HepG2 (cell line): Measurements from ENCODE around the gene NFKB1. TPM values are rescaled to one million over a fixed set of nuclear protein-coding genes. Genes with fewer than 3 reads are reported as not detected.

Experiments
- ATAC-seq: fragments of 200-7000 bp; cut with Tn5 transposase; 3 replicates; pipeline ENCODE4 v1.9.1; 2020; ENCODE audit warnings: mild to moderate bottlenecking, moderate library complexity
- BruUV-seq: library from RNA; stranded (reverse); fragments of 400-500 nt; replicated peaks from 2 replicates; lab custom pipeline; 2021; lab: Mats Ljungman, UMichigan
- CTCF ChIA-PET: fragments of 300-600 bp; formaldehyde crosslinking; extraction: SDS; loops from one replicate; lab custom pipeline; 2021; ENCODE audit warnings: low total read pairs, inconsistent platforms, low intra/inter-chr PET ratio; lab: Yijun Ruan, JAX
- POLR2A ChIA-PET: fragments of 350-600 bp; sonication (Branson Sonifier 250); formaldehyde crosslinking; loops from one replicate; lab custom pipeline; 2020; ENCODE audit warnings: antibody characterized with exemption, inconsistent platforms; lab: Yijun Ruan, JAX
- DNase-seq: peaks from one replicate; pipeline ENCODE4 v3.0.0-alpha.2; 2015; ENCODE audit warnings: low spot score
- FAIRE-seq: peaks from 3 replicates; lab custom pipeline; 2011; peaks lifted over from hg19 to GRCh38; lab: Jason Lieb, UNC
- H2AFZ ChIP-seq: one replicate; pipeline ENCODE4 v1.6.1; 2011; ENCODE audit warnings: low read length, inconsistent platforms
- H3K27ac ChIP-seq: fragments of 300-600 bp; 3 replicates; pipeline ENCODE4 v1.8.0; 2011; ENCODE audit warnings: mixed run types, mild to moderate bottlenecking, mixed read lengths, low read length, inconsistent platforms; ENCODE audit not compliant: insufficient read depth; ENCODE audit errors: extremely low read length
- H3K27me3 ChIP-seq, 2 experiments: fragments of 200-600 bp in 1 of 2; 2 replicates in 1 of 2; 3 replicates in 1 of 2; pipeline versions ENCODE4 v1.6.0 to v1.8.0; 2011; ENCODE audit warnings: low read length in 2 of 2, mild to moderate bottlenecking in 2 of 2, moderate library complexity in 2 of 2, inconsistent platforms in 1 of 2; ENCODE audit not compliant: insufficient read depth in 2 of 2, control insufficient read depth in 1 of 2
- H3K36me3 ChIP-seq, 2 experiments: fragments of 200-600 bp in 1 of 2; replicated peaks in 1 of 2; 2 replicates in 1 of 2; 3 replicates in 1 of 2; pipeline versions ENCODE4 v1.5.1 to v1.8.0; 2011; ENCODE audit warnings: low read length in 2 of 2, inconsistent platforms in 1 of 2; ENCODE audit not compliant: insufficient read depth in 2 of 2, control insufficient read depth in 1 of 2
- H3K4me1 ChIP-seq: 2 replicates; pipeline ENCODE4 v1.5.1; 2012; ENCODE audit warnings: low read length, inconsistent platforms; ENCODE audit not compliant: insufficient read depth
- H3K4me2 ChIP-seq: 2 replicates; pipeline ENCODE4 v1.6.0; 2011; ENCODE audit warnings: low read depth, low read length, inconsistent platforms
- H3K4me3 ChIP-seq, 3 experiments: fragments of 200-600 bp in 1 of 3; sonication (generic), shearing (Covaris generic) in 1 of 3; replicated peaks in 1 of 3; 2 replicates each; pipeline ENCODE4 v1.5.1; 2011 to 2016; ENCODE audit warnings: low read length in 3 of 3, inconsistent platforms in 2 of 3, low read depth in 2 of 3, mild to moderate bottlenecking in 2 of 3, control low read depth in 1 of 3, mixed read lengths in 1 of 3; ENCODE audit not compliant: insufficient read depth in 1 of 3
- H3K79me2 ChIP-seq: one replicate; pipeline ENCODE4 v1.6.1; 2011; ENCODE audit warnings: low read length, inconsistent platforms; ENCODE audit not compliant: insufficient read depth
- H3K9ac ChIP-seq: 2 replicates; pipeline ENCODE4 v1.6.0; 2011; ENCODE audit warnings: mild to moderate bottlenecking, low read depth, low read length, inconsistent platforms; ENCODE audit not compliant: insufficient read depth
- H3K9me3 ChIP-seq: 2 replicates; pipeline ENCODE4 v1.5.1; 2012; ENCODE audit warnings: mild to moderate bottlenecking, low read length
- H4K20me1 ChIP-seq: 2 replicates; pipeline ENCODE4 v1.6.0; 2011; ENCODE audit warnings: inconsistent platforms, mild to moderate bottlenecking, low read length, moderate library complexity; ENCODE audit not compliant: insufficient read depth
- GTF2F1 ChIP-seq: fragments of 150-350 bp; IDR thresholded peaks from 2 replicates; pipeline ENCODE4 v1.6.1; 2014; ENCODE audit warnings: low read length
- HOXA5 ChIP-seq: sonication (generic); formaldehyde crosslinking; IDR thresholded peaks from 2 replicates; pipeline ENCODE4 v1.4.0; 2020; ENCODE audit warnings: missing genetic modification reagents
- MEIS2 ChIP-seq: sonication (generic); formaldehyde crosslinking; IDR thresholded peaks from 2 replicates; pipeline ENCODE4 v1.9.0; 2021; ENCODE audit warnings: mild to moderate bottlenecking, missing genetic modification reagents
- RCOR2 ChIP-seq: IDR thresholded peaks from 2 replicates; pipeline ENCODE4 v1.6.1; 2016; ENCODE audit warnings: missing biosample characterization, missing genetic modification reagents
- TARDBP ChIP-seq: sonication (generic); formaldehyde crosslinking; IDR thresholded peaks from 2 replicates; pipeline ENCODE4 v1.8.0; 2022; ENCODE audit warnings: mild to moderate bottlenecking, missing genetic modification reagents
- ZNF138 ChIP-seq: sonication (generic); formaldehyde crosslinking; IDR thresholded peaks from 2 replicates; pipeline ENCODE4 v1.5.0; 2020; ENCODE audit warnings: mild to moderate bottlenecking, low read depth, missing genetic modification reagents
- ZNF251 ChIP-seq: sonication (generic); formaldehyde crosslinking; IDR thresholded peaks from 2 replicates; pipeline ENCODE4 v1.9.0; 2021; ENCODE audit warnings: mild to moderate bottlenecking, missing genetic modification reagents
- ZNF432 ChIP-seq: sonication (generic); formaldehyde crosslinking; IDR thresholded peaks from 2 replicates; pipeline ENCODE4 v1.5.0; 2020; ENCODE audit warnings: missing genetic modification reagents, mild to moderate bottlenecking, borderline replicate concordance
- ZNF670 ChIP-seq: sonication (generic); formaldehyde crosslinking; IDR thresholded peaks from 2 replicates; pipeline ENCODE4 v1.8.0; 2022; ENCODE audit warnings: mild to moderate bottlenecking, missing genetic modification reagents, borderline replicate concordance
- ZNF761 ChIP-seq: sonication (generic); formaldehyde crosslinking; conservative IDR thresholded peaks from 2 replicates; pipeline ENCODE4 v1.4.0; 2020; ENCODE audit warnings: mild to moderate bottlenecking, missing genetic modification reagents
- WGBS: methylation state at CpG from one replicate; pipeline ENCODE4 v1.1.6; 2017; ENCODE audit warnings: low lambda C conversion rate; 5-methylcytosine and 5-hydroxymethylcytosine counted together
- in situ Hi-C: cut with HindIII; loops from 2 replicates; pipeline ENCODE4 v1.10.0; 2017; ENCODE audit warnings: low pct_unique_long_range_greater_than_20kb; ENCODE audit not compliant: extremely low pct_ligation_motif_present
- intact Hi-C: fragments of 100-400 bp; cut with micrococcal nuclease; formaldehyde crosslinking; loops from one replicate; pipeline ENCODE4 v1.10.0; 2022; ENCODE audit not compliant: unreplicated experiment
- polyA plus RNA-seq, 8 experiments: library from polyadenylated mRNA; depleted of rRNA in 3 of 8; stranded (reverse) in 7 of 8; unstranded in 1 of 8; fragments of >200 nt; fragmentation: Illumina TruSeq in 4 of 8; extraction: Trizol in 4 of 8; gene quantifications; 2 replicates each; pipeline versions ENCODE4 v1.2.1 to v1.2.3, GENCODE V29; 2011 to 2016; ENCODE audit warnings: low read depth in 4 of 8, missing spikeins in 1 of 8, mixed read lengths in 1 of 8; ENCODE audit not compliant: insufficient read depth in 1 of 8
- total RNA-seq, 5 experiments: library from RNA; depleted of rRNA; stranded (reverse); fragments of >200 nt; fragmentation: Illumina TruSeq; extraction: Trizol; gene quantifications; 2 replicates each; pipeline ENCODE4 v1.2.3, GENCODE V29; 2016; ENCODE audit warnings: low read depth in 1 of 5
- TF ChIP-seq, protein P1 (sequence below): IDR thresholded peaks from 2 replicates; pipeline ENCODE4 v1.6.1; 2016; ENCODE audit warnings: missing compliant biosample characterization, missing genetic modification reagents, borderline replicate concordance

NFKB1 gene
- total and polyA plus RNA-seq, 2 of the 13 experiments (the other 11 are each of a cell fraction or from before 2014, with no cell fraction given): 15.4 to 31.6 TPM

DNA sequence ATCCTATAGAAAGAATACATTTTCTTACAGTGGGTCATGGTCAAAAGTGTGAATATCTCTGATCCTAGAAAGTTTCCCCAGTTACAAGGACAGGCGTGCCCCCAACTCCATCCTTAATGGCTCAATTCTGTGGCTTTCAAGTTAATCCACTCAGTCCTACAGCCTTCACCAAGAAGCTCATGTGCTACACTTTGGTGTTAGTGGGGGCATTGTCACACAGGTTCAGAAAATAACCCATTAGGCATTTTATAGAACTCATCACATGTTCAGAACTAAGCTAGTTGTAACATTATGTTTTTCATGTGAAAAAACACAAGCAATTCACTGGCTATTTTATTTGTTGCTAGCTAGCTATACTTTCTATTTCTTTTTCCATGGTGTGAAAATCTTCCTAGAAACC, 20.4 kb downstream of the NFKB1 start:
- Histone ChIP-seq H3K9ac (no peak overlapping the region), H3K79me2 (peaks cover 60% of the 10 kb centered on the region), H3K4me2 (no peak overlapping the region), H4K20me1 (0 out of 2 replicates have a peak, but pooled peaks cover 3% of the 10 kb centered on the region), H3K27ac (no peak overlapping the region), H3K27me3 (no peaks in the 10 kb centered on the region), H3K4me3 (no peak overlapping the region), H3K9me3 (no peaks in the 10 kb centered on the region), H3K36me3 (peaks cover 0 to 4% of the 10 kb centered on the region in 2 experiments; a peak in 2 of 5 replicates), H3K4me1 (peaks cover 7% of the 10 kb centered on the region; the same call in 1 of the 2 replicates), H2AFZ (no peak overlapping the region)
- no TSS peak for BruUV-seq
- TF ChIP-seq RCOR2 (CRISPR knock-in tag): no peak
- TF ChIP-seq ZNF138: no peak
- no peak for TF ChIP-seq ZNF432
- TF ChIP-seq GTF2F1: no peak
- TF ChIP-seq ZNF251: no peak
- TF ChIP-seq, protein P1, sequence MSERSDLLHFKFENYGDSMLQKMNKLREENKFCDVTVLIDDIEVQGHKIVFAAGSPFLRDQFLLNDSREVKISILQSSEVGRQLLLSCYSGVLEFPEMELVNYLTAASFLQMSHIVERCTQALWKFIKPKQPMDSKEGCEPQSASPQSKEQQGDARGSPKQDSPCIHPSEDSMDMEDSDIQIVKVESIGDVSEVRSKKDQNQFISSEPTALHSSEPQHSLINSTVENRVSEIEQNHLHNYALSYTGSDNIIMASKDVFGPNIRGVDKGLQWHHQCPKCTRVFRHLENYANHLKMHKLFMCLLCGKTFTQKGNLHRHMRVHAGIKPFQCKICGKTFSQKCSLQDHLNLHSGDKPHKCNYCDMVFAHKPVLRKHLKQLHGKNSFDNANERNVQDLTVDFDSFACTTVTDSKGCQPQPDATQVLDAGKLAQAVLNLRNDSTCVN (CRISPR knock-in tag): no peak
- TF ChIP-seq ZNF761 (CRISPR knock-in tag): no peak
- TF ChIP-seq HOXA5: no peak
- TF ChIP-seq TARDBP (CRISPR knock-in tag): no peak
- TF ChIP-seq MEIS2 (CRISPR knock-in tag): no peak
- TF ChIP-seq ZNF670: no peak
- intact Hi-C loops (no loop called here), in situ Hi-C loops (no loop called here)
- DNase-seq: no peak
- 100% methylated on average over 1 of the region's 1 CpG for WGBS
- ChIA-PET CTCF (no interaction called here), POLR2A (no interaction called here)
- no peak for ATAC-seq
- no peak for FAIRE-seq
